Measurements from ENCODE around the gene ROPN1L.

The ROPN1L gene

DNA sequence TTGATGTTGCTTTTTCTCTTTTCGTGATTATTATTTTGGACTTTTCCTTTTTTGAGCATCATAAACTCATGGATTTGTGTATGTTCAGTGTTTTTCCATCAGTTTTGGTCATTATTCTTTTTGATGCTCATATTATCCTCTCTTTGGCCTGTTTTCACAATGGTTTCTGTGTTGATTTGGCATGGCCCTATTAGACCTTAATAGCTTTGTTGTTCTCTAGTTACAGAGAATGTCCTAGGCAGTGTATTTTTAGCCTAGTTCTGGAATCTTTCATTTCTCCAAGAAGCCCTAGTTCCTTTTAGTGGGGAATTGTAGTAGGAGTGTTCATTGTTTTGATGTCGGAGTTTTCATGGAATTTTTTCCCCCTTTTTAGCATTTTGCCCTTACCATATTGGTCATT is 41.3 kb upstream of the ROPN1L start:
- no peak overlapping the region for H3K9ac ChIP-seq (ENCODE audit: low read length)
- peaks cover 3% of the 10 kb centered on the region for H3K36me3 ChIP-seq (ENCODE audit: control insufficient read depth, insufficient read depth, low read length)
- H3K4me2 ChIP-seq (ENCODE audit: low read length): no peak overlapping the region
- H2BK15ac ChIP-seq (replicated peaks; ENCODE audit: low read depth): no peak overlapping the region
- H3K27ac ChIP-seq (ENCODE audit: low read depth, low read length): no peak overlapping the region
- no peak overlapping the region for H3K4me3 ChIP-seq (ENCODE audit: low read length)
- H3K56ac ChIP-seq (ENCODE audit: low read length): no peak overlapping the region
- no CpG with 5 or more reads among the region's 2 CpGs for WGBS (ENCODE audit: extremely low coverage, insufficient coverage, low lambda C conversion rate)
- peaks cover 2% of the 10 kb centered on the region for H3K79me1 ChIP-seq (ENCODE audit: low read length)
- H3K18ac ChIP-seq (ENCODE audit: low read length): no peak overlapping the region
- no peak overlapping the region for H4K5ac ChIP-seq (ENCODE audit: low read length)
- H3K27me3 ChIP-seq (ENCODE audit: insufficient read depth, low read length, poor library complexity): no peaks in the 10 kb centered on the region
- H2AK5ac ChIP-seq (ENCODE audit: low read length): no peak overlapping the region
- no peaks in the 10 kb centered on the region for H3K79me2 ChIP-seq (ENCODE audit: control insufficient read depth, insufficient read depth, low read length)
- H3K4ac ChIP-seq (ENCODE audit: low read depth, low read length): no peak overlapping the region
- no peak overlapping the region for H2BK5ac ChIP-seq (ENCODE audit: low read length)
- H2BK120ac ChIP-seq (ENCODE audit: low read depth, low read length): no peak overlapping the region
- no peak overlapping the region for H4K8ac ChIP-seq (ENCODE audit: low read depth, low read length)
- DNase-seq: no peak
- H3K4me1 ChIP-seq (ENCODE audit: control insufficient read depth, low read depth, low read length): peaks cover 2% of the 10 kb centered on the region
- no peak overlapping the region for H3K23ac ChIP-seq (ENCODE audit: low read length)

DNA sequence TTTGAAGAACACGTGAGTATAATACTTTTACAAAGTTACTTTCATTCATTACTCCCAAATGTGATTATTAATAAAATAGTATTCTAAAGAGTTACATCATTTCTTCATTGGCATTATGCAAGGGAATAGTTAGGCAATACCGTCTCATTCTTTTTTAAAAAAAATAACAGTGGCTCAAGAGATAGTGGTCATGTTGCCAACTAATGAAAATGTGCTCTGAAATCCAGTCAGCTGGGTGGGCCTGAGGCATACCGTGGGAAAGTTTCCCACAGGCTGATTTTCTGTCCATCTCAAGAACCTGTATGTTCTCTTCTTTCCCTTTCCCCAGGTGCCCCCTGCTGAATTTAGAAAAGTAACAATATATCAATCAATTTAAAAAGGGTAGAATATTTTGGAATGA is 40.8 kb upstream of the ROPN1L start:
- no peak overlapping the region for H2BK15ac ChIP-seq (replicated peaks; ENCODE audit: low read depth)
- no peaks in the 10 kb centered on the region for H3K79me2 ChIP-seq (ENCODE audit: control insufficient read depth, insufficient read depth, low read length)
- H3K27me3 ChIP-seq (ENCODE audit: insufficient read depth, low read length, poor library complexity): no peaks in the 10 kb centered on the region
- no peak overlapping the region for H3K27ac ChIP-seq (ENCODE audit: low read depth, low read length)
- WGBS (ENCODE audit: extremely low coverage, insufficient coverage, low lambda C conversion rate): no CpG with 5 or more reads among the region's 3 CpGs
- H4K8ac ChIP-seq (ENCODE audit: low read depth, low read length): no peak overlapping the region
- H4K5ac ChIP-seq (ENCODE audit: low read length): no peak overlapping the region
- no peak overlapping the region for H3K4me2 ChIP-seq (ENCODE audit: low read length)
- no peak overlapping the region for H3K4me3 ChIP-seq (ENCODE audit: low read length)
- H3K4me1 ChIP-seq (ENCODE audit: control insufficient read depth, low read depth, low read length): peaks cover 2% of the 10 kb centered on the region
- H3K36me3 ChIP-seq (ENCODE audit: control insufficient read depth, insufficient read depth, low read length): peaks cover 4% of the 10 kb centered on the region
- no peak overlapping the region for H2BK120ac ChIP-seq (ENCODE audit: low read depth, low read length)
- DNase-seq: no peak
- H2AK5ac ChIP-seq (ENCODE audit: low read length): no peak overlapping the region
- no peak overlapping the region for H2BK5ac ChIP-seq (ENCODE audit: low read length)
- H3K4ac ChIP-seq (ENCODE audit: low read depth, low read length): no peak overlapping the region
- no peak overlapping the region for H3K56ac ChIP-seq (ENCODE audit: low read length)
- no peak overlapping the region for H3K18ac ChIP-seq (ENCODE audit: low read length)
- peaks cover 2% of the 10 kb centered on the region for H3K79me1 ChIP-seq (ENCODE audit: low read length)
- H3K9ac ChIP-seq (ENCODE audit: low read length): no peak overlapping the region
- no peak overlapping the region for H3K23ac ChIP-seq (ENCODE audit: low read length)

DNA sequence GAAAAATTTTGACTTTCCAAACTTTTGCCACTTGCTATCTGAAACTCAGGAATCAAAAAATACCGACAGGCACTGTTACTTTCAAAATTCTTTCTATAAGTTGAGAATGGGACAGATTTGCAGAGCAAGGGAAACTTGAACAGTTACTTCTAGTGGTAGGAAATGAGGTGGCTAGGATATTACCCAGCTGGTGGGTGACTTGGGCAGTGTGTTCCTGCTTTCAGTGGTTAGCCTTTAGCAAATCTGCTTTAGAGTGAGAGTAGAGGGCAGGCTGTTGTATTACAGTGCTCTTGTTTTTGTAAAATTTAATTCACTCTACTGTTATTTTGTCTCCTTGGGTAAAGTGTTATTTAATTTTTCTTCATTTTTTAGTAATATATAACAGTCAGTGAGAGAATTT is 40.2 kb upstream of the ROPN1L start:
- no peak overlapping the region for H3K27ac ChIP-seq (ENCODE audit: low read depth, low read length)
- no peak overlapping the region for H3K56ac ChIP-seq (ENCODE audit: low read length)
- H2AK5ac ChIP-seq (ENCODE audit: low read length): no peak overlapping the region
- no peak overlapping the region for H2BK120ac ChIP-seq (ENCODE audit: low read depth, low read length)
- no peak overlapping the region for H3K4me2 ChIP-seq (ENCODE audit: low read length)
- no peak overlapping the region for H2BK15ac ChIP-seq (replicated peaks; ENCODE audit: low read depth)
- WGBS (ENCODE audit: extremely low coverage, insufficient coverage, low lambda C conversion rate): no CpG with 5 or more reads among the region's 1 CpG
- H3K36me3 ChIP-seq (ENCODE audit: control insufficient read depth, insufficient read depth, low read length): peaks cover 5% of the 10 kb centered on the region
- no peak for DNase-seq
- H2BK5ac ChIP-seq (ENCODE audit: low read length): no peak overlapping the region
- H3K9ac ChIP-seq (ENCODE audit: low read length): no peak overlapping the region
- no peak overlapping the region for H3K4me3 ChIP-seq (ENCODE audit: low read length)
- H3K79me1 ChIP-seq (ENCODE audit: low read length): peaks cover 2% of the 10 kb centered on the region
- H3K27me3 ChIP-seq (ENCODE audit: insufficient read depth, low read length, poor library complexity): no peaks in the 10 kb centered on the region
- H3K4me1 ChIP-seq (ENCODE audit: control insufficient read depth, low read depth, low read length): no peaks in the 10 kb centered on the region
- H4K5ac ChIP-seq (ENCODE audit: low read length): no peak overlapping the region
- H4K8ac ChIP-seq (ENCODE audit: low read depth, low read length): no peak overlapping the region
- no peak overlapping the region for H3K4ac ChIP-seq (ENCODE audit: low read depth, low read length)
- no peak overlapping the region for H3K23ac ChIP-seq (ENCODE audit: low read length)
- H3K18ac ChIP-seq (ENCODE audit: low read length): no peak overlapping the region
- no peaks in the 10 kb centered on the region for H3K79me2 ChIP-seq (ENCODE audit: control insufficient read depth, insufficient read depth, low read length)

DNA sequence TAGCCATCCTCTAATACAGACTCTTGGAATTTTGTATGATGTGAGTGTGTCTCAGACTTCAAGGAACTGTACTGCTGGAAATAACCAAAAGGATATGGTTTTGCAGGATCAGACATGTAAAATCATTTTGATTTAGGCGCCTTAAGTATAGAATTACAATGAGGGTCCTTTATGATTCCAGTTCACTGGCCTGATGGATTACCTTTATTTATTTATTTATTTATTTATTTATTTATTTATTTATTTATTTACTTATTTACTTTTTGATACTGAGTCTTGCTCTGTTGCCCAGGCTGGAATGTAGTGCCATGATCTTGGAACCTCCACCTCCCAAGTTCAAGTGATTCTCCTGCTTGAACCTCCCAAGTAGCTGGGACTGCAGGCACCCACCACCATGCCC is 37.9 kb upstream of the ROPN1L start:
- Histone ChIP-seq H4K5ac (ENCODE audit: low read length) (no peak overlapping the region), H3K36me3 (ENCODE audit: control insufficient read depth, insufficient read depth, low read length) (peaks cover 7% of the 10 kb centered on the region), H3K4me1 (ENCODE audit: control insufficient read depth, low read depth, low read length) (no peaks in the 10 kb centered on the region), H3K27ac (ENCODE audit: low read depth, low read length) (no peak overlapping the region), H3K23ac (ENCODE audit: low read length) (no peak overlapping the region), H3K79me2 (ENCODE audit: control insufficient read depth, insufficient read depth, low read length) (no peaks in the 10 kb centered on the region), H2BK15ac (replicated peaks; ENCODE audit: low read depth) (no peak overlapping the region), H3K79me1 (ENCODE audit: low read length) (no peaks in the 10 kb centered on the region), H3K56ac (ENCODE audit: low read length) (no peak overlapping the region), H2BK5ac (ENCODE audit: low read length) (no peak overlapping the region), H3K4me2 (ENCODE audit: low read length) (no peak overlapping the region), H3K18ac (ENCODE audit: low read length) (no peak overlapping the region), H3K4me3 (ENCODE audit: low read length) (no peak overlapping the region), H3K9ac (ENCODE audit: low read length) (no peak overlapping the region), H3K4ac (ENCODE audit: low read depth, low read length) (no peak overlapping the region), H2BK120ac (ENCODE audit: low read depth, low read length) (no peak overlapping the region), H4K8ac (ENCODE audit: low read depth, low read length) (no peak overlapping the region), H3K27me3 (ENCODE audit: insufficient read depth, low read length, poor library complexity) (no peaks in the 10 kb centered on the region), H2AK5ac (ENCODE audit: low read length) (no peak overlapping the region)
- WGBS (ENCODE audit: extremely low coverage, insufficient coverage, low lambda C conversion rate): no CpG with 5 or more reads among the region's 1 CpG
- DNase-seq: no peak

DNA sequence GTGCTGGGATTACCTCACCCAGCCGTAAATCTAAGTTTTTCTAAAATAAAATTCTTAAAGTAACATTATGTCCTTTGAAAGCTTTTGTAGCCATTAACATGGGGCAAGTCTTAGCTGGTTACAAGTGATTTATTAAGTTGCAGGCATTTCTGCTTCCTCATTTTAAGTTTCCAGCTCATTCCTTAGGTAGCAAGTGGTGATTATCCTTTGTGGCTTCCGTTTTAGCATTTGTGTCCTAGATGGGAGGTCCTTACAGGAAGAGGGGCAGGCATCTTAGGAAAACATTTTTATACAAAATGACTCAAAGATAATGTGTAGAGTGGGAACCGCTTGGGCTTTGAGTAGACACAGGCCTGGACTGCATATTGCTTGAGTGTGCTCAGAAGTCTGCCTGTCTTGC is 35.0 kb upstream of the ROPN1L start:
- no peak overlapping the region for H2BK5ac ChIP-seq (ENCODE audit: low read length)
- no peak overlapping the region for H4K8ac ChIP-seq (ENCODE audit: low read depth, low read length)
- no peak overlapping the region for H3K27ac ChIP-seq (ENCODE audit: low read depth, low read length)
- no peaks in the 10 kb centered on the region for H3K27me3 ChIP-seq (ENCODE audit: insufficient read depth, low read length, poor library complexity)
- no peak overlapping the region for H3K56ac ChIP-seq (ENCODE audit: low read length)
- H3K4me3 ChIP-seq (ENCODE audit: low read length): no peak overlapping the region
- H2AK5ac ChIP-seq (ENCODE audit: low read length): no peak overlapping the region
- H2BK120ac ChIP-seq (ENCODE audit: low read depth, low read length): no peak overlapping the region
- no peak overlapping the region for H4K5ac ChIP-seq (ENCODE audit: low read length)
- WGBS (ENCODE audit: extremely low coverage, insufficient coverage, low lambda C conversion rate): no CpG with 5 or more reads among the region's 3 CpGs
- H2BK15ac ChIP-seq (replicated peaks; ENCODE audit: low read depth): no peak overlapping the region
- no peak overlapping the region for H3K4ac ChIP-seq (ENCODE audit: low read depth, low read length)
- no peak overlapping the region for H3K18ac ChIP-seq (ENCODE audit: low read length)
- H3K79me1 ChIP-seq (ENCODE audit: low read length): no peaks in the 10 kb centered on the region
- no peaks in the 10 kb centered on the region for H3K4me1 ChIP-seq (ENCODE audit: control insufficient read depth, low read depth, low read length)
- peaks cover 10% of the 10 kb centered on the region for H3K36me3 ChIP-seq (ENCODE audit: control insufficient read depth, insufficient read depth, low read length)
- H3K4me2 ChIP-seq (ENCODE audit: low read length): no peak overlapping the region
- H3K79me2 ChIP-seq (ENCODE audit: control insufficient read depth, insufficient read depth, low read length): no peaks in the 10 kb centered on the region
- DNase-seq: no peak
- H3K23ac ChIP-seq (ENCODE audit: low read length): no peak overlapping the region
- no peak overlapping the region for H3K9ac ChIP-seq (ENCODE audit: low read length)

DNA sequence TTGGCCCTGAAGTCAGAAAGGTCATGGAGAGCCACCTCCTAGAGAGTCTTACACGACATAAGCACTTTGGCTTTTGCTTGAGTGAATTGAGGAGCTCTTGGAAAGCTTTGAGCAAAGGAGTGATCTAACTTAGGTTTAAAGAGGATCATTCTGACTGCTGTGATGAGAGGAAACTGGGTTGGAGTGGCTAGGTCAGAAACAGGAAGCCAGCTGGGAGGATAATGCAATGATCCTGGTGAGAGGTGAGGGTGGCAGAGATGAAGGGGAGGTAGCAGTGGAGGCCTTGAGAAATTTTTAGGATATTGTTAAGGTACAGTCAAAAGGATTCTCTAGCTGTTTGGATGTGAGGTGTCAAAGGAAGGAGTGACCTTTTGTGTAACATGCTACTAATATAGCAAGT is 32.2 kb upstream of the ROPN1L start:
- Histone ChIP-seq H2BK5ac (ENCODE audit: low read length) (no peak overlapping the region), H3K27ac (ENCODE audit: low read depth, low read length) (no peak overlapping the region), H3K23ac (ENCODE audit: low read length) (no peak overlapping the region), H4K5ac (ENCODE audit: low read length) (no peak overlapping the region), H3K4ac (ENCODE audit: low read depth, low read length) (no peak overlapping the region), H3K4me2 (ENCODE audit: low read length) (no peak overlapping the region), H3K79me2 (ENCODE audit: control insufficient read depth, insufficient read depth, low read length) (no peaks in the 10 kb centered on the region), H2AK5ac (ENCODE audit: low read length) (no peak overlapping the region), H2BK120ac (ENCODE audit: low read depth, low read length) (no peak overlapping the region), H3K56ac (ENCODE audit: low read length) (no peak overlapping the region), H3K27me3 (ENCODE audit: insufficient read depth, low read length, poor library complexity) (no peaks in the 10 kb centered on the region), H3K4me3 (ENCODE audit: low read length) (no peak overlapping the region), H3K18ac (ENCODE audit: low read length) (no peak overlapping the region), H3K9ac (ENCODE audit: low read length) (no peak overlapping the region), H4K8ac (ENCODE audit: low read depth, low read length) (no peak overlapping the region), H3K36me3 (ENCODE audit: control insufficient read depth, insufficient read depth, low read length) (peaks cover 10% of the 10 kb centered on the region), H3K4me1 (ENCODE audit: control insufficient read depth, low read depth, low read length) (no peaks in the 10 kb centered on the region), H2BK15ac (replicated peaks; ENCODE audit: low read depth) (no peak overlapping the region), H3K79me1 (ENCODE audit: low read length) (no peaks in the 10 kb centered on the region)
- no peak for DNase-seq
- no CpG with 5 or more reads among the region's 1 CpG for WGBS (ENCODE audit: extremely low coverage, insufficient coverage, low lambda C conversion rate)

Measured in mesendoderm (in vitro differentiated cells).